HepG2 (cell line): ENCODE results near the gene RBBP8. TPM values are rescaled to one million over a fixed set of nuclear protein-coding genes. Genes with fewer than 3 reads are reported as not detected.

Source experiments
- KLF12 ChIP-seq: sonication (generic); formaldehyde crosslinking; IDR thresholded peaks from 2 replicates; pipeline ENCODE4 v1.4.0; 2020; ENCODE audit warnings: missing genetic modification reagents, borderline replicate concordance
- PRMT3 ChIP-seq: sonication (generic); formaldehyde crosslinking; IDR thresholded peaks from 2 replicates; pipeline ENCODE4 v1.8.1; 2022; ENCODE audit warnings: low read depth, mild to moderate bottlenecking, moderate library complexity, missing genetic modification reagents, borderline replicate concordance
- RERE ChIP-seq: IDR thresholded peaks from 2 replicates; pipeline ENCODE4 v1.6.1; 2016; ENCODE audit warnings: low read depth, missing genetic modification reagents, missing compliant biosample characterization
- ZHX2 ChIP-seq, 2 experiments: sonication (generic) in 1 of 2; formaldehyde crosslinking in 1 of 2; IDR thresholded peaks; 2 replicates each; pipeline versions ENCODE4 v1.6.1 to v1.9.0; 2014 to 2022; ENCODE audit warnings: antibody characterized with exemption in 1 of 2, borderline replicate concordance in 1 of 2, inconsistent platforms in 1 of 2, low read depth in 1 of 2, missing genetic modification reagents in 1 of 2
- ZNF646 ChIP-seq: sonication (generic); formaldehyde crosslinking; IDR thresholded peaks from 2 replicates; pipeline ENCODE4 v1.9.0; 2021; ENCODE audit warnings: mild to moderate bottlenecking, missing genetic modification reagents
- ZNF704 ChIP-seq: sonication (generic); formaldehyde crosslinking; IDR thresholded peaks from 2 replicates; pipeline ENCODE4 v1.8.1; 2023; ENCODE audit warnings: mild to moderate bottlenecking, inconsistent platforms, moderate library complexity, missing genetic modification reagents, borderline replicate concordance
- polyA plus RNA-seq, 8 experiments: library from polyadenylated mRNA; depleted of rRNA in 3 of 8; stranded (reverse) in 7 of 8; unstranded in 1 of 8; fragments of >200 nt; fragmentation: Illumina TruSeq in 4 of 8; extraction: Trizol in 4 of 8; gene quantifications; 2 replicates each; pipeline versions ENCODE4 v1.2.1 to v1.2.3, GENCODE V29; 2011 to 2016; ENCODE audit warnings: low read depth in 4 of 8, missing spikeins in 1 of 8, mixed read lengths in 1 of 8; ENCODE audit not compliant: insufficient read depth in 1 of 8
- total RNA-seq, 5 experiments: library from RNA; depleted of rRNA; stranded (reverse); fragments of >200 nt; fragmentation: Illumina TruSeq; extraction: Trizol; gene quantifications; 2 replicates each; pipeline ENCODE4 v1.2.3, GENCODE V29; 2016; ENCODE audit warnings: low read depth in 1 of 5

Gene RBBP8
- total and polyA plus RNA-seq, 2 of the 13 experiments (the other 11 are each of a cell fraction or from before 2014, with no cell fraction given), result 14.2 to 47.4 TPM

GRCh38 chr18:22933206-22933965, at the start of gene RBBP8 (continued):
- TF ChIP-seq ZNF646, result no peak
- TF ChIP-seq KLF12 (CRISPR knock-in tag), result no peak
- peak; percentile 50; the same call in 1 of the 2 replicates for TF ChIP-seq ZHX2 (IDR thresholded peaks at IDR 0.05; ENCODE audit: low read depth)
- no peak; the same call in 1 of the 2 replicates for TF ChIP-seq ZHX2 (CRISPR knock-in tag; IDR thresholded peaks at IDR 0.05; ENCODE audit: borderline replicate concordance)
- no peak for TF ChIP-seq RERE (CRISPR knock-in tag)
- TF ChIP-seq PRMT3 (CRISPR knock-in tag), result no peak
- TF ChIP-seq ZNF704 (CRISPR knock-in tag), result 0 out of 2 replicates have a peak, but pooled peaks have one; percentile 35
